Fibroblast of skin of back (primary cell): ENCODE measurements around the gene IRF1.

Experiments used
- DNase-seq: peaks from one replicate; pipeline ENCODE4 v3.0.0-alpha.2; 2013

Gene IRF1

DNA sequence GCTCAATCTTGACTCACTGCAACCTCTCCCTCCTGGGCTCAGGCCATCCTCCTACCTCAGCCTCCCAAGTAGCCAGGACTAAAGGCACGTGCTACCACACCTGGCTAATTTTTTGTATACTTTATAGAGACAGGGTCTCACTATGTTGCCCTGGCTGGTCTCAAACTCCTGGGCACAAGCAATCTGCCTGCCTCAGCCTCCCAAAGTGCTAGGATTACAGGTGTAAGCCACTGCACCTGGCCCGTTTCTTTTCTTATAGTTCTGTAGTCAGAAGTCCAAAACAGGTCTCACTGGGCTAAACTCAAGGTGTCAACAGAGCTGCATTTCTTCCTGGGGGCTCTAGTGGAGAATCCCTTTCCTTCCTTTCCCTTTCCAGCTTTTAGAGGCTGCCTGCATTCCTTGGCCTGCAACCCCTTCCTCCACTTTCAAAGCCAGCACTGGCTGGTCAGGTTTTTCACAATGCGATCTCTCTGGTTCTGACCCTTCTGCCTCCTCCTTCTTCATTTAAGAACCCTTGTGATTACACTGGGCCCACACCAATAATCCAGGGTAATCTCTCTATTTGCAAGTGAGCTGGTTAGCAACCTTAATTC lies 16.3 kb downstream of the IRF1 start:
- DNase-seq, result no peak

DNA sequence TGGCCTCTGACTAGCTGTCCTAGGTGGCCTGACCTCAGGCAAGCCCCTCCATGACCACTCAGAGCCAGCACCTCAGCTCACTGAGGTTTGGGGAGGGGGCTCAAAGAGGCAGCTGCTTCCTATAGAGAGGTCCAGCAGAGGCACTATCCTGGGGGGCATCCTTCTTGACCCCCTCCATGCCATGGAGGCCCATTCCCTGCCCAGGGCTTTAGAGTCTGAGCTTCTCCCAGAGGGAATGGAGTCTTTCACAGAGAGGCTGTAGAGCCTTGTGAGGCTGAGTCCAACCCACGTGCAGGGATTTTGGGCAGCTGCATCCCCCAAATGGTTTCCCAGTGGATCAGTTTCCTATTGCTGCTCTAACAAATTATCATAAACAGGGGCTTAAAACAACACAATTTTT lies 16.9 kb downstream of the IRF1 start:
- no peak for DNase-seq

DNA sequence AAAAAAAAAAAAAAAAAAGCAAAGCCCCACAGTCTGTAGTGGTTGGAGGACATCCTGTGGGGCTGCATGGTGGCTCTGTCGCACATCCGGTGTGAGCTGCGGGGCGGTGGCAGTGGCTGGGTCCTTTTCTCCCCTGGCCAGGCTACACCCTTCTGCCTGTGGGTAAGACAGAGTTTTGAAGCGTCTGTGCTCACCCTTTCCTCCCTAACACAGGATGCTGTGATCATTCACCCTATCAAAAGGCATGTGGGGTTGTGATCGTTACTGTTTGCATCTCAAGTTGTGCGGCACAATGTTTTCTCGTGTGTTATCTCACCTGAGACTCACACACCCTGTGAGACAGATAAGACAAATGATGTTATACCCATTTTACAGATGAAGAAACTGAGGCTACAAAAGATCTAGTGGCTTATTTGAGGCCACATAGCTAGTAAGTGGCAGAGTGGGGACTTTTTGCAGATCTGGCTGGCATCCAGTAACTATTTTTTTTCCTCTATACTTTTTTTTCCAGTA lies 17.5 kb downstream of the IRF1 start:
- no peak for DNase-seq

DNA sequence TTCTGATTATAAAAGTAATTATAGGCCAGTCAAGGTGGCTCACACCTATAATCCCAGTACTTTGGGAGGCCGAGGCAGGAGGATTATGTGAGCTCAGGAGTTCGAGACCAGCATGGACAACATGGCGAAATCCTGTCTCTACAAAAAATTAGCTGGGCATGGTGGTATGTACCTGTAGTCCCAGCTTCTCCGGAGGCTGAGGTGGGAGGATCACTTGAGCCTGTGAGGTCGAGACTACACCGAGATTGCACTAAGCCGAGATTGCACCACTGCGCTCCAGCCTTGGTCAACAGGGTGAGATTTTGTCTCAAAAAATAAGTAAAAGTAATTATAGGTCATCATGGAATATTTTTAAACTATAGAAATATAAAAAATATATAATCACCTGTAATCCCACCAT lies 18.1 kb downstream of the IRF1 start:
- DNase-seq, result no peak

DNA sequence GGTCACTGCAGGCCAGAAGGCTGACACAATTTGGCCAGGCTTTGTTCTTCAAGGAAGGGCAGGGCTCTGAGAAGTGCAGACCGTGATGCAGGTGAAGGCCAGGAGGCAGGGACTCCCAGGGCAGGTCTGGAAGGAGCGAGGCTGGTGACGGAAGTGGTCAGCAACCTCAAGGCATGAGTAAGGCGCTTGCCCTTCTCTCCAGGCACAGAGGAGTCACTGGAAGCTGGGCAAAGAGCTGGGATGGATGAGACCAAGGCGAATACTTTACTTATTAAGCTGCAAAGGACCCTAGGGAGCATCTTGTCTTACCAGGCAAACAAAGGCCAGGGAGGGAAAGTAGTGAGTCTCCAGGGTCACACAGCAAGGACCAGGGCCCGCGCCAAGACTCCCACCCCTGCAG lies 18.6 kb downstream of the IRF1 start:
- DNase-seq, result peak; percentile 46

DNA sequence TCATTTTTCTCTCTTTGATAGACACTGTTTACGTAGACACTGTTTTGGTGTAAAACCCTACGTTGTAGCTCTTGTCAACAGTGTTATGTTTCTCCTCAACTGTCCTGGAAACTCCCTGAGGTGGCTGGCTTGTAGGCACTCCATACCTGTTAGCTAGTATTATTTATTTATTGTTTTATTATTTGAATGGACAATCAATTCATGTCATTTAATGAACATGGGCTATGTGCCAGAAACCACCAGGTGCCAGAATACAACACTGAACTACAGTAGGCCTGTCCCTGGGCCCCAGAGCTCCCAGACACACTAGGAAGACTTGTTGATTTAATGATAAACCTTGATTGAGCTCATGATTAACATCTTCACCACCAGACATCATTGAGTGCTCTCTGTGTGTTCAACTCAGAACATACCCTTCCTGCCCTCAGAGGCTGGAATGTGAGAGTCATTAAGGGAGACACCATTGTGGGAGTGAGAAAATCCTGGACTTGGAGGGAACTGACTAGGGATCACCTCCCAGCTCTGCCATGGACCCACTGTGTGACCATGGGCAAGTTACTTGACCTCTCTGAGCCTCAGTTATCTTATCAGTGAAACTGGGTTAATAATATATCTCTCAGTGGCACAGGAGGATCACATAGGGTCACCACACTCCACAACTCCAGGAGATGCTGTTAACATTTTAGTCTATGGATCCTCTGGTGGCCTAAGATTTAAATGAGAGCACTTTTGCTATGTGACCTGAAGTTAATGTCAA lies 19.2 kb downstream of the IRF1 start:
- DNase-seq, result peak; percentile 46

DNA sequence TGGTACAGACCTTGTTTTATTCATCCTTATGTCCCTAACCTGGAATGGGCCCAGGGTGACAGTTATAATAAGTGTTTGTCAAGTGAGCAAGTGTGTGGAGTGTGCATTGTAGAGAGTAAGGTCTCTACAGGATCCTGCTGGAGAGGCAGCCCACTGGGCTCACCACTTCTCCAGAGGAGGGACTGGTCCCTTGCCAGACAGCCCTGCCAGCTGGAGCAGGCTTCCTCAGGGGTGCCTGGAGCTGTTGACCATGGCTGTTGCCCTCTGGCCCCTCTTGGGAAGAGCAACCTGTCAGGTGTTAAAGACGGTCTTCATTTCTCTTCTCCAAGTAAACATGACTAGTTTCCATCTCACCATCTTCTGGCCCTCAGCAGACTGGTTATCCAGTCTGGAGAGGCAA lies 20.0 kb downstream of the IRF1 start:
- DNase-seq, result no peak

DNA sequence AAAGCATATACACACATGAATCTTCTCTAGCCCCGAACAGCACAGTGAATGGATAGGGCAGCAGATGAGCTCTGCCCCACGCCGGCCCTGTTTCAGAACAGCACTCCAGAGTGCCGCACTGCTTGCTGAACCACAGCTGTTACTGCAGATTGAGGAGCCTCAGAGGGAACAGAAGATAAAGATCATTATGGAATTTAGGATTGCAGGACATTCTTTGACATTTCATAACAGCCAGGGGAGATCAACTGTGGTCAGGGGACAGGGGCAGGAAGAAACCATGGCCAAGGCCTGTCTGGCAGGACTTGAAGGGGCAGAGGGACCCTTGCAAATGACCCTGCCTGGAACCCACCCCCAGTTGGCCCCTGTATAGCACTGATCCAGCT lies 20.6 kb downstream of the IRF1 start:
- DNase-seq, result peak; percentile 60

DNA sequence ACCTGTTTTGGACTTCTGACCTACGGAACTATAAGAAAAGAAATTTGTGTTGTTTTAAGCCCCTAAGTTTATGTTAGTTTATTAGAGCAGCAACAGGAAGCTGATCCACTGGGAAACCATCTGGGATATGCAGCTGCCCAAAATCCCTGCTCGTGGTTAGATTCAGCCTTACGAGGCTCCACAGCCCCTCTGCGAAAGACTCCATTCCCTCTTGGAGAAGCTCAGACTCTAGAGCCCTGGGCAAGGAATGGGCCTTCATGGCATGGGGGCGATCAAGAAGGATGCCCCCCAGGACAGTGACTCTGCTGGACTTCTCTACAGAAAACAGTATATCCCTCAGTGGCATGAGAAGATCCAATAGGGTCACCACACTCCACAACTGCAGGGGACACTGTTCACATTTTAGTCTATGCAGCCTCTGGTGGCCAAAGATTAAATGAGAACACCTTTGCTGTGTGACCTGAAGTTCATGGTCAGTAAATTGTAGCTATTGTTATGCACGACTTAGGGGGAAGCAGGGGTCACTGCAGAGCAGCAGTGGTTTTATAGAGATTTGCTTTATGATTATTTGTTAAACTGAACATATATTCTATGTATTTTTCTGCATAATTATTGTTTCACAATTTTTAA lies 21.1 kb downstream of the IRF1 start:
- DNase-seq, result peak; percentile 56

DNA sequence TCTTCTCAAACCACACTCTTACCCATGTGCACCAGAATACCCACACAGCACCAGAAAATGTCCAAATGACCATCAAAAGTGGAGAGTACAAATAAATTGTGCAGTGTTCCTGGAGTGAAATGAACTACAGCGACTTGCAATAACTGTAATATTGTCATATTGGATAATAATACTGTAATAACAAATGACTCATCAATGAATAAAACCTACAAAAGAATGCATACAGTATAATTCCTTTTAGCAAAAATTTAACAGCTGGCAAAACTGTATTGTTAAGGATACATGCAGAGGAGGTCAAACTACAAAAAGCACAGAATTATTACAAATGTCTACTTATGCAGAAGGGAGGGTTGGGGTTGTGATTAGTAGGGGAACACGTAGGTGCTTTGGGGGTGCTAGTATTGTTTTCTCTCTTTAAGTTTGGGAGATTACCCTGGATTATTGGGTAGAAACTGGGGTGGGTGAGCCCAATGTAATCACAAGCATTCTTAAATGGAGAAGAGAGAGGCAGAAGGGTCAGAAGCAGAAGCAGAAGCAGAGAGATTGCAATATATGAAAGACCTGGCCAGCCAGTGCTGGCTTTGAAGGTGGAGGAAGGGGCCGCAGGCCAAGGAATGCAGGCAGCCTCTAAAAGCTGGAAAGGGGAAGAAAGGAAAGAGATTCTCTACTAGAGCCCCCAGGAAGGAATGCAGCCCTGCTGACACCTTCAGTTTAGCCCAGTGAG lies 21.8 kb downstream of the IRF1 start:
- DNase-seq, result peak; percentile 65

DNA sequence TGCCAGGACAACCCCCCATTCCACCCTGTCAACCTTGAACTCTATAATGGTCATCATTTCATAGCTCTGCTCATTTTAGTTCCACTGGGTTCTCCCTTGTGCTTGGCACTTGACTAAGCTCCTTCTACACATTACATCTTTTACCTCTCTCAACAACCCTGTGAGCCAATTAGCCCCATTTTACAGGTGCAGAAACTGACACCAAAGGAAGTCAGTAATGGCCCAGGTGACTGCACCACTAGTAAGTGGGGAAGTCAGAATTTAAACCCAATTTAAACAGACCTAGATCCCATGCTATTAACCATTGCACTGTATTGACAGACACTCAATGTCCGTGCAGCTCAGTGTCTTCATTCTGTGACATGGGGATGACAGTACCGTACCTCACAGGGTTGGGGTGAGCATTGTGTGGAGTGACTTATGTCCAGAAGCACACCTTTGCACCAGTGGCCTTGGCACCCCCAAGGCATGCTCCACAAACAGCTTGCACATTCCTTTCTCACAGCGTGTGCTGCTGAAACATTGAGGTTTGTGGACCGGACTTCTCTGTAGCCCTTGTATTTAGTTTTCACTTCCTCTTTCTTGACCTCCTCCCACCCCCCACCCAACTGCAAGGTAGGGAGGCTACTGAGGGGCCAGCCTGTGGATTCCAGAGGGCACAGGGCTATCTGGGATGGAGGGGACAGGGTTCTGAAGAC lies 23.1 kb downstream of the IRF1 start:
- DNase-seq, result no peak

DNA sequence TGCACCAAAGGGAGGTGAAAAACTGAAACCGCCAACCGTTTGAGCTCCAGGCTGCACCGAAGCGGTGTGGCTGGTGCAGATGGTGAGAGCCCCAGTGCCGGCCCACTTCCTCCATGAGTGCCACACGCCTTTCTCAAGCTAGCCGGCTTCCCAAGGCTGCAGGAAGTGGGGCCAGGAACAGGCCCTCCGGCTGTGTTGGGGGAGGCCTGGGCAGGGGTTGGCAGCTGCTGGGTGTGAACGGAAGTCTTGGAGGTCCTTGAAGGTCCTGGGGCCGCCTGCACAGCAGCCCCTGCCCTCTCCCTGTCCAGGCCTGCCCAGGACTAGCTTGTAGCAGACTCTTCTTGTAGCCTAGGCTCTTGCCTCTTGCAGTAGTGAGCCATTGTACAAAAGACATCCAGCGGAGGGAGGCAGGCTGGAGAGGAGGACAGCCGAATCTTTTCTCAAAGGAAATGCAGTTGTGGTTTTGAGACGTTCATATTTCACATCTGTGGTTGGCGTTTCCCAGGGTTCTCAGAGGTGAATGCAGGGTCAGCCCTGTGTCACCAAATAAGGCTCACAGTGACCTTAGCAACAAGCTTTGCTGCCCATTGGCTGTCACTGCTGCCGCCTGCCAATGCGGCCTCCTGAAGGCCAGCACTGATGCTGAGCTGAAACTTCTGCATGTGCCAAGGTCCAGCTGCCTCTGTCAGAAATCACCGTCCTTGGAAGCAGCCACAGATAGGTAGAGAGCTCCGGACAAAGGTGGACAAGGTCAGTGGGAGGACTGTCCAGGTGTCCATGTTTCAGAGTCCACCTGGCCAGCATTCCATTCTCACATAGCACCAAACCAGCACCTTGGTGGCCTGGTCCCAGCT lies 23.9 kb downstream of the IRF1 start:
- DNase-seq, result peak; percentile 86

DNA sequence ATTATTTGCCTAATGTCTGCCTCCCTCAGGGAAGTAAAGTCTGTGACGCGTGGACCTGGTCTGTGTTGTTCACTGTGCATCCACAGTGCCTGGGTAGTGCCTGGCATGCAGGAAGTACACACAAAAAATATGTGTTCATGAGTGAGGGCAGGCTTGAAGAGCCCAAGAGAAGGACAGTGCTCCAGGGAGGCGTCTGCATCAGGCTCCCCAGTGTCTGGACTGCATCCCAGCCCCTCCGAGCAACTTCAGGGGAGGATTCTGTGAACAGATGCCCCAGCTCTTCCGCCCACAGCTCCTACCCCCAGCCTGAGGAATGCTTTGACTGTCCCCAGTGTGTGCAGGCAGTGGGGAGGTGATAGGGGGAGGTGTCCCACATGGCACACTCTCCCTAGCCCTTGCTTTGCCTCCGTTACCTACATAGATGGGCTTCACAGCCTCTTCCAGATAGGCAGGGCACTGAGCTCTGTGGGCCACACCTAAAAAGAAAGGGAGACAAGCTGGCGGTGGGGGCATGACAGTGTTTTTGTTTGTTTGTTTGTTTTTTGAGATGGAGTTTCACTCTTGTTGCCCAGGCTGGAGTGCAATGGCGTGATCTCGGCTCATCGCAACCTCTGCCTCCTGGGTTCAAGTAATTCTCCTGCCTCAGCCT lies 25.4 kb downstream of the IRF1 start:
- DNase-seq, result peak; percentile 61

DNA sequence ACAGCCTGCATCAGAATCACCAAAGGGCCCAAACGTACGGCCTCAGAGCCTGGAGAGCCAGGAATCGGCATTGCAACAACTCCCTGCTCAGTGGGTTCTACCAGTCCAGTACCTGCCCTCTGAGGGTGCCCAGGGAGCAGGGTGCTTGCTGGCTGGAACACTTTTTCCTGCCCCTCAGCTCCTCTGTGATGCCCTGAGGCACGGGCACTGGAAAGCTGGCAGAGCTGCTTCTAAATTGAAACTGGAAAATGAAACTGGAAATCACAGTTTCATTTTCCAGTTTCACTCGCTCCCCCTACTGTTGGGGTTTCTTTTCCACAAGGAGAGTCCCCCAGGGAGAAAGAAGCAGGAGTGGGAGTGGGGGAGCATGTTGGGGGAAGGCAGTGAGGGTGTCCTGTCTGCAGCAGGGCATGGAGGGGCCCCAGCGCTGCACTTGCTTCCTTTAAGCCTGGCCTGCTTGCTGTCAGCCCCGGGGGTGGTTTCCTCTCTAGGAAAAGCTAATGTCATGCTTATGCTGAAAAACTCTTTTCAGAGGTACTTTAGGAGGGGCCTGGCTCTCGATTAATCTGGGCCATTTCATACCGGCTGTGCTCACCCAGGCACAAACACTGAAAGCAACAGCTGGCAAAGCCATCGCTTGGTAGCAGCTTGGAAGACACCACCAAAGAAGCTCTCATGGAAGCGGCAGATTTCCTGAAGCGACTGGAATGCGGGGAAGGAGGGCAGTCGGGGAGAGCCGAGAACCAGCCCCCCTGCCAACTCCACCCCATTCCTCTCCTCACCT lies 26.2 kb downstream of the IRF1 start:
- DNase-seq, result no peak

DNA sequence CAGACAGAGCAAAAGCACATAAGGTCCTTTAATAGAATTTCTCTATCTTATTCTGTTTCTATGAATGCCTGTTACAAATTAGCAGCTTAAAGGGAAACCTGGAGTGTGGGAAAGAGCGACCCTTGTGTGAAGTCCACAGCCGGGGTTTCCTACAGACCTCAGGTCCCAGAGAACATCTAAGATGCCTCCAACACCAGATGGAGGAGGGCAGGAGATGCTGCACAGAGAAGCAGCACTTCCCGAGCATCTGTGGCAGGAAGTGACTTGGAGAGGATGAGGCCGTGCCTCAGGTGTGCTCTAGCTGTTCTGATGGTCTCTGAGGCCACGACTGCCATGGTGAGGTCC lies 26.8 kb downstream of the IRF1 start:
- DNase-seq, result no peak

DNA sequence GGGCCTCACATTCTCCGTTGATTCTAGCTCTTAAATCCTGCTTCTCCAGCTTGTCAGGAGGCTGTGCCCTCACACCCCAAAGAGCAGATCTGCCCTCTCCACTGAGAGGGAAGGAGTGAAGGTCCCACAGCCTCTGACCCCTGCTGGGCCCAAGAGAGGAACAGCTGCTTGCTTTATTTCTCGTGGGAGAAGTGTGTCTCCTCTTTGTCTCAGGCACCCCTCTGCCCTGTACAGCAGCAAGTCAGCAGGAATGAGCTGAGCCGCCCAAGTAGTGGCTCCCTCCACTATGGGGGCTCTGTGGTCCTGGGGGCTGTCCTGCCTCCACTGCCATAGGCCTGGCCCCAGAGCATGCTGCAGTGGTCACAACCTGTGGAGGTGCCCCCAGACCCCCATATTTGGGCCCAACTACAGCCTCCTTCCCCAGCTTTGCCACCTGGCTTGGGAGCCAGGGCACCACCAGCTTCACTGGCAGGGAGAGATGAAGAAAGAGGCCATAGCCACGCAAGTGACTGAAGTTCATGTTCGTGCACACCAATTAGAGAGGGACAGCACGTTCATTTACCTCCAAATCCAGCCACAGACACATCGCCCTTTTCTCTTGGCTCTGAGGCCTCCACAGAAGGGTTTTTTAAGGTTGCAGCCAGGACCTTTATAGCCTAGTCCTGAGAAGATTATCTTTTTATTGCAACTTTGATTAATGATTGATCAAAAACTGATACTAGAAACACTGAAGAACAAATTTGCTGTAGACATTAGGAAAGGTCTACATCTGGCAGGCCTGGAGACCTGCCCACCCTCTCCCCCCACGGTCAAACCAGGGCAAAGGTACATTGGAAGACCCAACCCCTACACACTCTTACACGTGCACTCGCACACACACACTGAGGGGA lies 27.5 kb downstream of the IRF1 start:
- DNase-seq, result no peak

DNA sequence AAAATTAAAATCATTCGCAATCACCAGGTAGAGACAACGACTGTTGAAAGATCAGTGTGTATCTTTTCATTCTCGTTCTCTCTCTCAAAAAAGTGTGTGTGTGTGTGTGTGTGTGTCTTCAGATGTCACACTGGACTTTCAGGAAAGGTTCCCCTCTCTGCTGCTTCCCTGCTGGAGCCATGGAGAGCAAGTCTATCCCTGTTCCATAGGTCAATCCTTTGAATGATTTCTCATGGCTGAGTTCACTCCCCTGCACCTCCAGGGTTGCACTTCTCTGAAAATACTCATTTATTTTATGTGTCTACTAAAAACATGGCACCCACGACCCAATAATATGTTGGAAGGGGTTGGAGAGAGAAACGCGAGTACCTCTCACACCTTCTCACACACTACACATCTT lies 28.2 kb downstream of the IRF1 start:
- DNase-seq, result no peak

DNA sequence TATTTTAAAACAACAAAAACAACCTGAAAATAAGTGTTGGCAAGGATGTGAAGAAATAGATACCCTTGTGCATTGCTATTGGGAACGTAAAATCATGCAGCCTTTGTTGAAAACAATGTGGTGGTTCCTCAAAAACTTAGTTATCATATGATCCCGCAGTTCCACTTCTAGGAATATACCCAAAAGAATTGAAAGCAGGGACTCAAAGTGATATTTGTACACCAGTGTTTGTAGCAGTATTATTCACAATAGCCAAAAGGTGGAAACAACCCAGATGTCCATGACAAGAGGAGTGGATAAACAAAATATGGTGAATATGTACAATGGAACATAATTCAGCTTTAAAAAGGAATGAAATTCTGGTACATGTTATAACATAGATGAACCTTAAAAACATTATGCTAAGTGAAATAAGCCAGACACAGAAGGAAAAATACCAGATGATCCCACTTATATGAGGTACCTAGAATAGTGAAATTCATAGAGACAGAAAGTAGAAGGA lies 29.0 kb downstream of the IRF1 start:
- no peak for DNase-seq
